Adipocyte (in vitro differentiated cells): ENCODE results near the gene BAHD1.
A peak's percentile ranks its signal among the peaks of the same experiment; 100 is the strongest.

Source experiments
- DNase-seq: peaks from one replicate; pipeline ENCODE4 v3.0.0-alpha.2; 2015; ENCODE audit warnings: low read depth
- H3K27me3 ChIP-seq: replicated peaks from 2 replicates; pipeline ENCODE4 v1.7.0; 2013; ENCODE audit warnings: mild to moderate bottlenecking, low read length, moderate library complexity; ENCODE audit not compliant: control insufficient read depth, insufficient read depth
- H3K36me3 ChIP-seq: 2 replicates; pipeline ENCODE4 v1.7.0; 2013; ENCODE audit warnings: low read length, mild to moderate bottlenecking, moderate library complexity; ENCODE audit not compliant: control insufficient read depth, insufficient read depth, severe bottlenecking
- H3K4me1 ChIP-seq: 2 replicates; pipeline ENCODE4 v1.7.0; 2013; ENCODE audit warnings: mild to moderate bottlenecking, low read length, moderate library complexity; ENCODE audit not compliant: control insufficient read depth, insufficient read depth
- H3K4me3 ChIP-seq: 2 replicates; pipeline ENCODE4 v1.7.0; 2013; ENCODE audit warnings: mild to moderate bottlenecking, low read length, moderate library complexity
- H3K9ac ChIP-seq: 2 replicates; pipeline ENCODE4 v1.7.0; 2013; ENCODE audit warnings: mild to moderate bottlenecking, low read length, moderate library complexity
- H3K9me3 ChIP-seq: 2 replicates; pipeline ENCODE4 v1.7.0; 2013; ENCODE audit warnings: mild to moderate bottlenecking, low read length, moderate library complexity; ENCODE audit not compliant: control insufficient read depth

The BAHD1 gene

DNA sequence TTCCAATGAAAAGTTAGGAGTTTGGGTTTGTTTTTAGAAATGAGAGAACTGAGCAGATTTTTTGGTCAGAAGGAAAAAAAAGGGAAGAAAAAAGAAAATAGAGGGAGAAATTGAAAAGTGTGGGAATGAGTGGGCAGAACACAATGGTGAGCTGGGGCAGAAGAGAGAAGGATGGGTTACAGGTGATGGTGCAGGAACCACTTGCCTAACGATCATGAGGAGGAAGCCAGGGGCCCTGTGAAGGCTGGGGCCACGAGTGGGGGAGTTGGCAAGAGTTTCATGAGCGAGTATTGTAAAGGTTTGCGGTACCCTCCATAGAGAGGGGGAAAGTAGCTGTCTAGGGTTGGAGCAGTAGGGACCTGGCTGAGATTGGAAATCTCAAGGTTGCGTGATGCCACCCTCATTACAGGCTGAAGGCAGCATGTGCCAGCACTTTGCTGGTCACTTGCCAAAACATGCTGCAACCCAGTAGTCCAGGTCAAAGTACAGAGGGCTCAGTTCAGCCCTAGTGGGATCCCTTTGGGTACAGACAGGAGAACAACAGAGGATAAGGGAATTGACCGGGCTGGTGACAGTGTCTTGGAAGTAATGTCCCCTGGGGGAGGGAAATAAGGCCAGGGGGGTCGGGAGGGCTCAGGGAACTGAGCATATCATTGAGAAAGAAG is 28.5 kb upstream of the BAHD1 start:
- Histone ChIP-seq H3K9me3 (no peaks in the 10 kb centered on the region), H3K9ac (no peak overlapping the region), H3K36me3 (peaks cover 88% of the 10 kb centered on the region), H3K4me1 (peaks cover 17% of the 10 kb centered on the region), H3K4me3 (no peak overlapping the region), H3K27me3 (no peaks in the 10 kb centered on the region)
- no peak for DNase-seq

DNA sequence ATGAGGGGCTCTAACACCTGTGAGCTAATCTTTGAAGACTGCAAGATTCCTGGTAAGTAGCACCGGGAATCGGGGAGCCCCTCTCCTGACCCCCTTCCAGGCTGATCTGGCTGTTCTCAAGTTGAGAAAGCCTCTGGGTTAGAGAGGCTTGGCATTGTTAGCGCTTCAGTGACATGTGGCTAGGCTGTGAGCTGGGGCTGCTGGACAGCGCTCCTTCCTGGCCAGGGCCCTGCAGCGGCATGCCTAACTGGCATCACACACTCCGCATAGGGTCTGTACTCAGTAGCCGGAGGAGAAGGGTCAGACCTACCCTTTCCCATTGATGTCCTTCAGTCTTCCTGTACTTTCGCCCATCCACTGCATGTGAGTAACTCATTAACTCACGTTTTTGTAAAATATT is 27.7 kb upstream of the BAHD1 start:
- Histone ChIP-seq H3K9me3 (no peaks in the 10 kb centered on the region), H3K9ac (no peak overlapping the region), H3K4me3 (no peak overlapping the region), H3K4me1 (peaks cover 10% of the 10 kb centered on the region), H3K36me3 (peaks cover 86% of the 10 kb centered on the region), H3K27me3 (no peaks in the 10 kb centered on the region)
- no peak for DNase-seq

- no peak overlapping the region for H3K4me3 ChIP-seq
- H3K36me3 ChIP-seq, result peaks cover 81% of the 10 kb centered on the region
- no peak overlapping the region for H3K9ac ChIP-seq
- H3K27me3 ChIP-seq, result no peaks in the 10 kb centered on the region
- DNase-seq, result no peak
- no peaks in the 10 kb centered on the region for H3K9me3 ChIP-seq
- H3K4me1 ChIP-seq, result peaks cover 10% of the 10 kb centered on the region
These were observed 25.9 kb upstream of the BAHD1 start for GRCh38 chr15:40414816-40415215.

- Histone ChIP-seq H3K27me3 (no peaks in the 10 kb centered on the region), H3K9me3 (no peaks in the 10 kb centered on the region), H3K4me1 (peaks cover 12% of the 10 kb centered on the region), H3K9ac (no peak overlapping the region), H3K36me3 (peaks cover 78% of the 10 kb centered on the region), H3K4me3 (no peak overlapping the region)
- no peak for DNase-seq
These were observed 25.5 kb upstream of the BAHD1 start for GRCh38 chr15:40415226-40415625.

GRCh38 chr15:40416056-40416455 is 24.7 kb upstream of the BAHD1 start:
- Histone ChIP-seq H3K27me3 (no peaks in the 10 kb centered on the region), H3K4me3 (no peak overlapping the region), H3K4me1 (peaks cover 20% of the 10 kb centered on the region), H3K9ac (no peak overlapping the region), H3K9me3 (no peaks in the 10 kb centered on the region), H3K36me3 (peaks cover 70% of the 10 kb centered on the region)
- no peak for DNase-seq

DNA sequence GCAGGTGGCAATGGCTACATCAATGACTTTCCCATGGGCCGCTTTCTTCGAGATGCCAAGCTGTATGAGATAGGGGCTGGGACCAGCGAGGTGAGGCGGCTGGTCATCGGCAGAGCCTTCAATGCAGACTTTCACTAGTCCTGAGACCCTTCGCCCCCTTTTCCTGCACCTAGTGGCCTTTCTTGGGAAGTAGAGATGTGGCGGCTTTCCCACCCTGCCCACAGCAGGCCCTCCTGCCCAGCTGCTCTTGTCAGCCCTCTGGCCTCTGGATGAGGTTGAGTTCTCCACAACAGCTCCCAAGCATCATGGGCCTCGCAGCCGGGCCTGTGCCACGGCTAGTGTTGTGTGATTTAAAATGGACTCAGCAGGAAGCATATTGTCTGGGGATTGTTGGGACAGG is 22.6 kb upstream of the BAHD1 start:
- no peaks in the 10 kb centered on the region for H3K27me3 ChIP-seq
- H3K4me3 ChIP-seq, result no peak overlapping the region
- H3K36me3 ChIP-seq, result peaks cover 52% of the 10 kb centered on the region
- H3K4me1 ChIP-seq, result peaks cover 18% of the 10 kb centered on the region
- no peak overlapping the region for H3K9ac ChIP-seq
- no peak for DNase-seq
- H3K9me3 ChIP-seq, result no peaks in the 10 kb centered on the region

- H3K4me3 ChIP-seq, result no peak overlapping the region
- H3K9me3 ChIP-seq, result no peaks in the 10 kb centered on the region
- H3K4me1 ChIP-seq, result peaks cover 18% of the 10 kb centered on the region
- no peaks in the 10 kb centered on the region for H3K27me3 ChIP-seq
- no peak for DNase-seq
- H3K9ac ChIP-seq, result no peak overlapping the region
- peaks cover 32% of the 10 kb centered on the region for H3K36me3 ChIP-seq
These were observed 20.6 kb upstream of the BAHD1 start for GRCh38 chr15:40420071-40420713.

DNA sequence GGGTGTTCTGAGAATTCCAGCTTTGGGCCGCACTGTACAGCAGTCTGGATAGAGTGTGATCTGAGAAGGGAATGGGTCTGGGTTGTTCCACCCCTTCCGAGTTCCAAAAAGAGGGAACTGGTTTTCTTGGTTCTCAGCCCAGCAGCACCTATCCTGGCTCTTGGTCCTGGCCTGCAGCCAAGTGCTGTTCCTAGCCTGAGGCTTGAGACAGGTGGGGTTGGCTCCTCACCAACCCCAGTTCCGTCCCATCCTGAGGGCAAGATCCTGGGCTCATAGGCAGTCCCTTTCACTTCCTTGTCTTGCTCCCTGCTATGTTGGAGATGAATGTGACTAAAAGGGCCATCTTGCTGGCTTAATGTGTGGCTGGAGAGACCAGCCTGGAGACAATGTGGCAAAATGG is 20.0 kb upstream of the BAHD1 start:
- H3K36me3 ChIP-seq, result peaks cover 26% of the 10 kb centered on the region
- H3K4me1 ChIP-seq, result peaks cover 18% of the 10 kb centered on the region
- no peak overlapping the region for H3K9ac ChIP-seq
- H3K4me3 ChIP-seq, result no peak overlapping the region
- H3K9me3 ChIP-seq, result no peaks in the 10 kb centered on the region
- no peak for DNase-seq
- no peaks in the 10 kb centered on the region for H3K27me3 ChIP-seq

GRCh38 chr15:40421246-40422157 is 19.3 kb upstream of the BAHD1 start:
- Histone ChIP-seq H3K9ac (peak overlapping the region; percentile 53), H3K4me3 (peak overlapping the region; percentile 29), H3K27me3 (no peaks in the 10 kb centered on the region), H3K4me1 (peaks cover 18% of the 10 kb centered on the region), H3K9me3 (no peaks in the 10 kb centered on the region), H3K36me3 (peaks cover 18% of the 10 kb centered on the region)
- peak; percentile 86 for DNase-seq

DNA sequence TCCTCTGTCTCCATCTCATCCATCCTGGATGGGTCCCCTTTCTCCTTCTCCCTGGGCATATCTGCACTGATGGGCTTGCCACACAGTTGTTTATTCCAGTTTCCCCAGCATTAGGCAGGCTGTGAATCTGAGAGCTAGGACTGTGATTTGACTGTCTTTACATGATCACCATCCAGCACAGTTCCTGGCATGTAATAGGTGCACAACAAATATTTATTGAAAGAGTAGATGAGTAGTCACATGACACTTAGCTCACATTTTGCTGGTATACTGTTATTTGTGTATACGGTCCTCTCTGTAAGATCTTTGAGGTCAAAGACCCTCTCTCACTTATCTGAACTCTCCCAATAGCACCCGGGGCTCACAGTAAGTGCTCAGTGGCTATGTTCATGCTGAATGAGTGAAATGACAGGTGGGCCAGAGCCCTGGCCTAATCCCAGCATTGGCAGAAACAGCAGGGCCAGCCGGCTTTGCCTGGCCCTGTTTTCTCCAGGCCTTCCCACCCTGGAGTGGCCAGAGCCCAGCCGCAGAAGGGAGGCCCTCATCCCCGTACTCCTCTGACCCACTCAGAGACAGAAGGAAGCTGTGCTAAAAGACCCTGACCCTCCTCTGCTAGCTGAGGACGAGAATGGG is 16.2 kb upstream of the BAHD1 start:
- Histone ChIP-seq H3K36me3 (no peaks in the 10 kb centered on the region), H3K4me3 (no peak overlapping the region), H3K27me3 (no peaks in the 10 kb centered on the region), H3K9ac (no peak overlapping the region), H3K4me1 (peaks cover 18% of the 10 kb centered on the region), H3K9me3 (no peaks in the 10 kb centered on the region)
- DNase-seq, result no peak

DNA sequence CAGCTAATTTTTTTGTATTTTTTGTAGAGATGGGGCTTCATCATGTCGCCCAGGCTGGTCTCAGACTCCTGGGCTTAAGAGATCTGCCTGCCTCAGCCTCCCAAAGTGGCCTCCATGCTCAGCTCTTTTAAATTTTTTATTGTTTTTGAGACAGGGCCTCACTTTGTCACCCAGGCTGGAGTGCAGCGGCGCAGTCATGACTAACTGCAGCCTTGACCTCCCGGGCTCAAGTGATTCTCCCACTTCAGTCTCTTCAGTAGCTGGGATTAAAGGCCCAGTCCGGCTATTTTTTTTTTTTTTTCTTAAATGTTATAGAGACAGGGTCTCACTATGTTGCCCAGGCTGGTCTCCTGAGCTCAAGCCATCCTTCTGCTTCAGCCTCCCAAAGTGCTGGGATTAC is 15.1 kb upstream of the BAHD1 start:
- peaks cover 21% of the 10 kb centered on the region for H3K4me1 ChIP-seq
- H3K9ac ChIP-seq, result no peak overlapping the region
- H3K36me3 ChIP-seq, result no peaks in the 10 kb centered on the region
- no peak overlapping the region for H3K4me3 ChIP-seq
- H3K9me3 ChIP-seq, result no peaks in the 10 kb centered on the region
- no peak for DNase-seq
- no peaks in the 10 kb centered on the region for H3K27me3 ChIP-seq
